Prostate gland (tissue), 2 donors: ENCODE results near the gene PLCB2. TPM values are rescaled to one million over a fixed set of nuclear protein-coding genes. Genes with fewer than 3 reads are reported as not detected.

Experiments used
- DNase-seq: peaks from one replicate; pipeline ENCODE4 v3.0.0-alpha.2; 2019; ENCODE audit warnings: low spot score
- H3K27ac ChIP-seq, 2 donors: fragments of 200-600 bp; sonication (generic); 2 replicates each; pipeline ENCODE4 v1.5.1; 2017 to 2019
- H3K27me3 ChIP-seq: fragments of 200-600 bp; sonication (generic); replicated peaks from 2 replicates; pipeline ENCODE4 v1.5.1; 2019; ENCODE audit not compliant: insufficient read depth
- H3K36me3 ChIP-seq, 2 donors: fragments of 200-600 bp; sonication (generic); 1 replicate in 1 of 2; 2 replicates in 1 of 2; pipeline versions ENCODE4 v1.5.1 to v1.8.1; 2017 to 2019
- H3K4me1 ChIP-seq: fragments of 200-600 bp; sonication (generic); replicated peaks from 2 replicates; pipeline ENCODE4 v1.5.1; 2019
- H3K4me3 ChIP-seq, 2 donors: fragments of 200-600 bp; sonication (generic); 2 replicates each; pipeline ENCODE4 v1.5.1; 2017 to 2019
- H3K9me3 ChIP-seq: fragments of 200-600 bp; sonication (generic); 2 replicates; pipeline ENCODE4 v1.5.1; 2017
- POLR2A ChIP-seq: fragments of 450-650 bp; IDR thresholded peaks from one replicate; pipeline ENCODE4 v1.6.1; 2016; ENCODE audit warnings: antibody characterized with exemption, mild to moderate bottlenecking
- POLR2AphosphoS5 ChIP-seq: sonication (generic); formaldehyde crosslinking; IDR thresholded peaks from one replicate; pipeline ENCODE4 v1.6.1; 2017; ENCODE audit warnings: antibody characterized with exemption
- WGBS: methylation state at CpG from one replicate; pipeline ENCODE4 v1.1.5; 2018; 5-methylcytosine and 5-hydroxymethylcytosine counted together
- intact Hi-C: fragments of 100-400 bp; cut with DNase I; formaldehyde crosslinking; loops from one replicate; pipeline ENCODE4 v1.14.2; 2022
- total RNA-seq, 2 donors: library from RNA; depleted of rRNA; stranded (reverse); fragments of >200 nt; gene quantifications; one replicate each; pipeline ENCODE4 v1.1.0, GENCODE V29; 2016
- TF ChIP-seq, protein P1 (sequence below), 4 experiments: fragments of 200-600 bp in 2 of 4; fragments of 450-650 bp in 2 of 4; sonication (generic) in 2 of 4; IDR thresholded peaks; 1 replicate in 3 of 4; 2 replicates in 1 of 4; pipeline ENCODE4 v1.5.1; 2016 to 2019; ENCODE audit warnings: antibody characterized with exemption in 4 of 4, mild to moderate bottlenecking in 2 of 4, moderate library complexity in 2 of 4

Gene PLCB2
- total RNA-seq, 2 donors from 2014 or later = 1.5 to 13.0 TPM

DNA sequence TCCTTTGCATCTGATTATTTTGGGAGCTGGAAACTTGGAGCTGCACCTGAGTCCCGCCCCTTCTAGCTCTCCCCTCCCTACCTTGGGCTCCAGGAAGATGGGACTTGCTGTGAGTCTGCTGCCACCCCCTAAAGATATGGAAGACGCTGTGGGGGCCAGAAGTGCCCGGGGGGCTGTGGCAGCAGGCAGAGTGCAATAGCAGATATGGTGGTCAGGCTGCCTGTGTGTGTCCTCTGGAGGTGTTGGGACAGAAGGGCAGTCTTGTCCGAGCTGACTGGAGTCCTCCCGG is 68.4 kb downstream of the PLCB2 start:
- H3K27me3 ChIP-seq = no peaks in the 10 kb centered on the region
- no peaks in the 10 kb centered on the region for H3K36me3 ChIP-seq
- intact Hi-C loops = no loop called here
- H3K4me3 ChIP-seq = peak overlapping the region; percentile 12 to 24
- 17% methylated on average over 5 of the region's 5 CpGs for WGBS
- H3K27ac ChIP-seq = peak overlapping the region; percentile 23 to 32
- DNase-seq = no peak
- H3K4me1 ChIP-seq = no peaks in the 10 kb centered on the region
- H3K9me3 ChIP-seq = no peaks in the 10 kb centered on the region
- TF ChIP-seq POLR2AphosphoS5 = no peak
- TF ChIP-seq POLR2A = no peak
- TF ChIP-seq, protein P1, sequence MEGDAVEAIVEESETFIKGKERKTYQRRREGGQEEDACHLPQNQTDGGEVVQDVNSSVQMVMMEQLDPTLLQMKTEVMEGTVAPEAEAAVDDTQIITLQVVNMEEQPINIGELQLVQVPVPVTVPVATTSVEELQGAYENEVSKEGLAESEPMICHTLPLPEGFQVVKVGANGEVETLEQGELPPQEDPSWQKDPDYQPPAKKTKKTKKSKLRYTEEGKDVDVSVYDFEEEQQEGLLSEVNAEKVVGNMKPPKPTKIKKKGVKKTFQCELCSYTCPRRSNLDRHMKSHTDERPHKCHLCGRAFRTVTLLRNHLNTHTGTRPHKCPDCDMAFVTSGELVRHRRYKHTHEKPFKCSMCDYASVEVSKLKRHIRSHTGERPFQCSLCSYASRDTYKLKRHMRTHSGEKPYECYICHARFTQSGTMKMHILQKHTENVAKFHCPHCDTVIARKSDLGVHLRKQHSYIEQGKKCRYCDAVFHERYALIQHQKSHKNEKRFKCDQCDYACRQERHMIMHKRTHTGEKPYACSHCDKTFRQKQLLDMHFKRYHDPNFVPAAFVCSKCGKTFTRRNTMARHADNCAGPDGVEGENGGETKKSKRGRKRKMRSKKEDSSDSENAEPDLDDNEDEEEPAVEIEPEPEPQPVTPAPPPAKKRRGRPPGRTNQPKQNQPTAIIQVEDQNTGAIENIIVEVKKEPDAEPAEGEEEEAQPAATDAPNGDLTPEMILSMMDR (IDR thresholded peaks at IDR 0.05) = no peak

DNA sequence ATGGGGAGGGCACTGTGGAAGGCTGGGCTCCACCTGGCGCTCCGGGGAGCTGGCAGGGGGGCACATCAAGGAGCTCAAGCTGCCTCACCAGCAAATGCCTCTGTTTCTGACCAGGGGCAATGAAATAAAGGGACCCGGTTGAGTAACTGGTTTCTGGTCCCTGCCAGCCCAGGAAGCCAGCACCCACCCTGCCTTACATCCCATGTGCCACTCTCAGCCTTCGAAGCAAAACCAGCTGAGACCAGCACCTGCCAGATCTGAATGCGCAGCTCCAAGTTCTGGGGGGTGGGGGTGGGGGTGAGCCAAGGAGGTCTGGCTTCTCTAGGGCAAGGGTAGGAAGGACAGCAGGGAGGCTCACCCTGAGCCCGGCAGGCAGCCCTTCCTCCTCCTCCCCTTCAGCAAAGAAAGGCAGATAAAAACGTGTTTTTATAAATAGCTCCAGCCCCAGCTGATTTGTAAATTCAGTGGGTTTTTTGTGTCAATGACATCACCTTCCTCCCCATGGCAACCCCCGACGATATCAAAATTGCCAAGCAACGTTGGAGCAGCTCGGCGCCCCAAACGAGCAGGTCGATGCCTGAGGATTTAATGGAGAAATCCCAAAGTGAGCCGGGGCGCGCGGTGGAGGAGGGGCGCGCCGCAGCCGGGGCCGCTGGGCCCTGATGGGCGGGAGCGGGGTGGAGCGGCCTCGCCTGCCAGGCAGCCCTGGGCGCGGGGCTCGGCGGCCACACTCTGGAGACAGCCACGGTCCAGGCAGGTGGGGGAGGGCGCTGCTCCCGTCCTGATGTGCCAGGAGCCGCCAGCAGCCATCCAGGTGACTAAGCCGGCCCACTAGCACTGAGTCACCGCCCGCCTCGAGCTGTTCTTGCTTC is 69.0 kb downstream of the PLCB2 start, which contains the start of gene PAK6:
Gene PAK6, plus strand, starts transcription at position 532 of the 872 bp plus-strand sequence. CDS start 25,723 bp downstream, outside the sequence.
- TF ChIP-seq POLR2AphosphoS5 (peak; percentile 41), POLR2A (peak; percentile 77)
- TF ChIP-seq, protein P1 (IDR thresholded peaks at IDR 0.05) = peak in 1 of 4 experiments; percentile 7
- Histone ChIP-seq H3K27me3 (no peaks in the 10 kb centered on the region), H3K9me3 (no peaks in the 10 kb centered on the region), H3K4me3 (peak within 1 kb of the TSS; percentile 12 to 24), H3K36me3 (no peaks in the 10 kb centered on the region), H3K4me1 (no peaks in the 10 kb centered on the region), H3K27ac (peak within 1 kb of the TSS; percentile 23 to 32)
- 6% methylated on average over 39 of the region's 39 CpGs for WGBS
- peak; percentile 81 for DNase-seq
- intact Hi-C loops = no loop called here

Other genes starting within 250 kb of the PLCB2 start
- 10 to 100 TPM in 1 of 2 donors, 1 to 10 TPM in 1; 8.8 to 19.0 TPM for gene BMF, start 199.1 kb downstream of the PLCB2 start, total RNA-seq
- 1 to 10 TPM; 2.5 to 8.2 TPM for gene BUB1B, start 146.9 kb downstream of the PLCB2 start, total RNA-seq
- gene PAK6, start 68.9 kb downstream of the PLCB2 start, total RNA-seq = 100 to 1,000 TPM in 1 of 2 donors, 10 to 100 TPM in 1; 13.8 to 190 TPM
- 1 to 10 TPM in 1 of 2 donors, not detected in 1; 2.7 TPM for gene ANKRD63, start 24.9 kb downstream of the PLCB2 start, total RNA-seq
- 10 to 100 TPM; 18.7 to 24.3 TPM for gene INAFM2, start 15.8 kb upstream of the PLCB2 start, total RNA-seq
- 10 to 100 TPM in 1 of 2 donors, 1 to 10 TPM in 1; 9.0 to 29.7 TPM for gene CCDC9B, start 33.0 kb upstream of the PLCB2 start, total RNA-seq
- gene PHGR1, start 43.1 kb upstream of the PLCB2 start, total RNA-seq = not detected
- gene DISP2, start 50.3 kb upstream of the PLCB2 start, total RNA-seq = 1 to 10 TPM in 1 of 2 donors, under 1 TPM in 1; 0.27 to 1.6 TPM
- 10 to 100 TPM; 12.9 to 19.8 TPM for gene KNSTRN, start 74.8 kb upstream of the PLCB2 start, total RNA-seq
- 100 to 1,000 TPM; 112 to 115 TPM for gene IVD, start 97.9 kb upstream of the PLCB2 start, total RNA-seq
- 10 to 100 TPM; 17.0 to 39.4 TPM for gene BAHD1, start 133.0 kb upstream of the PLCB2 start, total RNA-seq
- 10 to 100 TPM; 14.9 to 22.3 TPM for gene CHST14, start 163.0 kb upstream of the PLCB2 start, total RNA-seq